ENCODE results near the gene HSPA8.

- no peak for TF ChIP-seq CTCF (IDR thresholded peaks at IDR 0.05)
- TF ChIP-seq CREM (CRISPR knock-in tag; IDR thresholded peaks at IDR 0.05): no peak
- TF ChIP-seq, protein P1, sequence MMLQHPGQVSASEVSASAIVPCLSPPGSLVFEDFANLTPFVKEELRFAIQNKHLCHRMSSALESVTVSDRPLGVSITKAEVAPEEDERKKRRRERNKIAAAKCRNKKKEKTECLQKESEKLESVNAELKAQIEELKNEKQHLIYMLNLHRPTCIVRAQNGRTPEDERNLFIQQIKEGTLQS (CRISPR knock-in tag; conservative IDR thresholded peaks at IDR 0.05): no peak
Measured at GRCh38 chr11:123084454-123084853, 22.5 kb upstream of the HSPA8 start.

Measured in WTC11 (cell line).